ENCODE measurements around the gene FKBP14. TPM values are rescaled to one million over a fixed set of nuclear protein-coding genes. Genes with fewer than 3 reads are reported as not detected.

Gene FKBP14
- polyA plus RNA-seq, 2 of the 4 experiments (the other 2 are of a cell fraction): 10.6 to 22.8 TPM

DNA sequence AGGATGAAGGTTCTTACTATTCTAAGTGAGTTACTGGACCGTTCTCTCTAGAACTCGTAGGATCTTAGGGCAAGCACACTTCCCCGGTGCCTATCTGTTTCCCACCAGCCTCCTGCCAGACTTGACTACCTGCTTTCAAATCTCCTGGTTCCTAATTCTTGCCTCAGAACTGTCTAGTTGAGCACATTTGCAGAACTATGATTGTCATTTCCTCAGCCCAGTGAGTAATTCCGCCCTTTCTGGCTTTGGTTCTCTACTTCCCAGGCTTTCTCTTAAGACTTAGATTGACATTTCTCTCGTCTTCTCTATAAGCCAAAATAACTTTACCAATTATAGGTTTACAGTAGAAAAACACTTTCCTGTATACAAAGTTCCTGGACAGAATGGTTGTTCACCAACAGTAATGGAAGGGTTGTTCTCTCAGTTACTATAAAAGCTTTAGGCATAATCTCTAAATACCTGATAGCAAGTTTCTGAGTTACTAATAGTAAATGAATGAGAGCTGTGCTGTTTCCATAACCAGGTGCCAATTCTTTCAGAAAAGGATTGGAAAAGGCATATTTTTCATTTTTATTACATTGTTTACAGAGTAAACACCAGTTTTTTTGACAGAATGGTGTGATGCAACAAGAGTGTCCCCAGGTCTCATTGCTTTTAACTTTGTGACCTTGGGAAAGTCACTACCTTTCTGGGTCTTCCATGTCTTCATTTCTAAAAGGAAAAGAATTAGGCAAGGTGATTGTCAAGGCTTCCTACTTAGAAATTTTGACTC is 42.8 kb upstream of the FKBP14 start:
- Histone ChIP-seq H3K9me3 (no peaks in the 10 kb centered on the region), H3K4me3 (no peak overlapping the region), H3K4me2 (no peak overlapping the region), H3K27ac (no peak overlapping the region), H3K4me1 (no peaks in the 10 kb centered on the region)
- WGBS (ENCODE audit: missing lambda C conversion rate): 88% methylated on average over 5 of the region's 5 CpGs
- TF ChIP-seq POLR2A (IDR thresholded peaks at IDR 0.05; ENCODE audit: low read length) (no peak), RNF2 (IDR thresholded peaks at IDR 0.05; ENCODE audit: borderline replicate concordance, low read depth) (no peak), FOSB (CRISPR knock-in tag; IDR thresholded peaks at IDR 0.05) (no peak), NPAS2 (CRISPR knock-in tag; IDR thresholded peaks at IDR 0.05; ENCODE audit: borderline replicate concordance) (no peak), RCOR1 (IDR thresholded peaks at IDR 0.05; ENCODE audit: low read depth, low read length) (no peak)
- no peak for ATAC-seq
- DNase-seq (ENCODE audit: low read depth in 1 of 2, low spot score in 1 of 2): no peak
- FAIRE-seq: no peak
- CTCF ChIA-PET: interaction anchor here (2.5 kb wide), 1 partner anchor 12 kb away, joined by 6 read pairs; no protein-coding TSS in a partner anchor
- POLR2A ChIA-PET: no interaction called here

DNA sequence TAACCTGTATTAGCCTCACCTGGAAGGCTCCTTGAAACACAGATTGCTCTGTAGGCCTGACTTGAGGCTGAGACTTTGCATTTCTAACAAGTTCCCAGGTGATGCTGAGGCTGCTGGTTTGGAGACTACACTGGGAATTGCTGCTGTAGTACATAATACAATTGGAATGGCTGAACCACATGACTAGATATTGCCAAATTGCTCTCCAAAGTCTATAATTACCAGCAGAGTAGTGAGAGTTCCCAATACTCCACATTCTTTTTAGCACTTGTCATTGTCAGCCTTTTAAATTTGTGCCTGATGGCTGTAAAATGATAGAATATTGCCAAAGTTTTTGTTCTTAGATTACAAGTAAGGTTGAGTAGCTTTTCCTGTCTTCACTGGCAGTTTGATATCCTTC is 41.6 kb upstream of the FKBP14 start:
- POLR2A ChIA-PET: no interaction called here
- TF ChIP-seq EHF (CRISPR knock-in tag; IDR thresholded peaks at IDR 0.05): no peak
- no peak for TF ChIP-seq NFE2L2 (conservative IDR thresholded peaks at IDR 0.05; ENCODE audit: low read length)
- no peak for TF ChIP-seq BHLHE40 (IDR thresholded peaks at IDR 0.05; ENCODE audit: low read depth, low read length)
- TF ChIP-seq NR3C1 (IDR thresholded peaks at IDR 0.05): no peak
- TF ChIP-seq, protein P1, sequence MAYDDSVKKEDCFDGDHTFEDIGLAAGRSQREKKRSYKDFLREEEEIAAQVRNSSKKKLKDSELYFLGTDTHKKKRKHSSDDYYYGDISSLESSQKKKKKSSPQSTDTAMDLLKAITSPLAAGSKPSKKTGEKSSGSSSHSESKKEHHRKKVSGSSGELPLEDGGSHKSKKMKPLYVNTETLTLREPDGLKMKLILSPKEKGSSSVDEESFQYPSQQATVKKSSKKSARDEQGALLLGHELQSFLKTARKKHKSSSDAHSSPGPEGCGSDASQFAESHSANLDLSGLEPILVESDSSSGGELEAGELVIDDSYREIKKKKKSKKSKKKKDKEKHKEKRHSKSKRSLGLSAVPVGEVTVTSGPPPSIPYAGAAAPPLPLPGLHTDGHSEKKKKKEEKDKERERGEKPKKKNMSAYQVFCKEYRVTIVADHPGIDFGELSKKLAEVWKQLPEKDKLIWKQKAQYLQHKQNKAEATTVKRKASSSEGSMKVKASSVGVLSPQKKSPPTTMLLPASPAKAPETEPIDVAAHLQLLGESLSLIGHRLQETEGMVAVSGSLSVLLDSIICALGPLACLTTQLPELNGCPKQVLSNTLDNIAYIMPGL (CRISPR knock-in tag; IDR thresholded peaks at IDR 0.05; ENCODE audit: borderline replicate concordance): no peak
- no peak for TF ChIP-seq HDAC2 (IDR thresholded peaks at IDR 0.05)
- no peak for TF ChIP-seq REST (IDR thresholded peaks at IDR 0.05)
- no peak for TF ChIP-seq CHD2 (IDR thresholded peaks at IDR 0.05; ENCODE audit: low read length, partially characterized antibody)
- TF ChIP-seq GATA3 (IDR thresholded peaks at IDR 0.05; ENCODE audit: borderline replicate concordance): no peak
- no peak for TF ChIP-seq CBX8 (IDR thresholded peaks at IDR 0.05)
- CTCF ChIA-PET: no interaction called here
- Histone ChIP-seq H3K4me2 (no peak overlapping the region), H3K27ac (no peak overlapping the region), H3K9me3 (no peaks in the 10 kb centered on the region), H3K4me3 (no peak overlapping the region), H3K4me1 (no peaks in the 10 kb centered on the region)
- no peak for DNase-seq (ENCODE audit: low read depth in 1 of 2, low spot score in 1 of 2)
- ATAC-seq: no peak
- FAIRE-seq: no peak

DNA sequence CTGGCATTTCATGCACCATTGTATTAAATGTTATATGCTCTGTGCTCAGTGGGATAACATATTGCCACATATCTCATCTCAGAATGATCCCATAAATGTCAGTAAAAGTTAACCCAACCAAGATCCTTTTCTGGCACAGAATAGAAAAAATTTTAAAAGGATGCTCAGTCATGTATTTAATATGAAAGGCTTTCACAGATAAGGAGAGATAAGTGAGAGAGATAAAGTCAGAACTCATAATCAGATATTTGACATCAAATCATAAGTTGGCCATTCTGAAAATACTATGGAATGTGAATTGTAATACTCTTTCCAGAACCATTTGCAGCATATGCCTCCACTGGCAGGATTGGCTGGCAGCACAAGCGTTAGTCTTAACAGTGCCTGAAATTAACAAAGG is 40.2 kb upstream of the FKBP14 start:
- no peak for ATAC-seq
- CTCF ChIA-PET: interaction anchor here (1.0 to 1.4 kb wide), 2 partner anchors 16 to 21 kb away, joined by 3 read pairs; no protein-coding TSS in a partner anchor
- no peak for FAIRE-seq
- DNase-seq (ENCODE audit: low read depth in 1 of 2, low spot score in 1 of 2): no peak
- Histone ChIP-seq H3K4me3 (no peak overlapping the region), H3K27ac (no peak overlapping the region), H3K4me2 (no peak overlapping the region), H3K9me3 (no peaks in the 10 kb centered on the region), H3K4me1 (no peaks in the 10 kb centered on the region)
- POLR2A ChIA-PET: no interaction called here
- WGBS (ENCODE audit: missing lambda C conversion rate): 92% methylated on average over 1 of the region's 1 CpG
- TF ChIP-seq FOXS1 (CRISPR knock-in tag; IDR thresholded peaks at IDR 0.05) (no peak), TFCP2L1 (CRISPR knock-in tag; IDR thresholded peaks at IDR 0.05) (no peak), CEBPB (IDR thresholded peaks at IDR 0.05) (no peak), NR3C1 (IDR thresholded peaks at IDR 0.05) (no peak), RFX5 (IDR thresholded peaks at IDR 0.05) (no peak), CHD4 (IDR thresholded peaks at IDR 0.05; ENCODE audit: borderline replicate concordance) (no peak), REST (IDR thresholded peaks at IDR 0.05) (no peak), ZSCAN20 (CRISPR knock-in tag; IDR thresholded peaks at IDR 0.05) (no peak), EHMT2 (IDR thresholded peaks at IDR 0.05; ENCODE audit: low read depth) (no peak)
- TF ChIP-seq, protein P2, sequence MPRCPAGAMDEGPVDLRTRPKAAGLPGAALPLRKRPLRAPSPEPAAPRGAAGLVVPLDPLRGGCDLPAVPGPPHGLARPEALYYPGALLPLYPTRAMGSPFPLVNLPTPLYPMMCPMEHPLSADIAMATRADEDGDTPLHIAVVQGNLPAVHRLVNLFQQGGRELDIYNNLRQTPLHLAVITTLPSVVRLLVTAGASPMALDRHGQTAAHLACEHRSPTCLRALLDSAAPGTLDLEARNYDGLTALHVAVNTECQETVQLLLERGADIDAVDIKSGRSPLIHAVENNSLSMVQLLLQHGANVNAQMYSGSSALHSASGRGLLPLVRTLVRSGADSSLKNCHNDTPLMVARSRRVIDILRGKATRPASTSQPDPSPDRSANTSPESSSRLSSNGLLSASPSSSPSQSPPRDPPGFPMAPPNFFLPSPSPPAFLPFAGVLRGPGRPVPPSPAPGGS (IDR thresholded peaks at IDR 0.05): no peak
- TF ChIP-seq, protein P3, sequence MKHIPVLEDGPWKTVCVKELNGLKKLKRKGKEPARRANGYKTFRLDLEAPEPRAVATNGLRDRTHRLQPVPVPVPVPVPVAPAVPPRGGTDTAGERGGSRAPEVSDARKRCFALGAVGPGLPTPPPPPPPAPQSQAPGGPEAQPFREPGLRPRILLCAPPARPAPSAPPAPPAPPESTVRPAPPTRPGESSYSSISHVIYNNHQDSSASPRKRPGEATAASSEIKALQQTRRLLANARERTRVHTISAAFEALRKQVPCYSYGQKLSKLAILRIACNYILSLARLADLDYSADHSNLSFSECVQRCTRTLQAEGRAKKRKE (CRISPR knock-in tag; IDR thresholded peaks at IDR 0.05; ENCODE audit: low read depth): no peak

Measured in A549 (cell line).